A549 treated with RU486 at 1 μM for 4 hours (cell line): ENCODE measurements around the gene GAB3. TPM values are rescaled to one million over a fixed set of nuclear protein-coding genes. Genes with fewer than 3 reads are reported as not detected.

Experiments used
- total RNA-seq: library from RNA; stranded (reverse); fragments of 200-300 nt; extraction: Qiagen RNA extraction; gene quantifications from 5 replicates; pipeline ENCODE4 v1.2.3, GENCODE V29; 2022; ENCODE audit warnings: low read depth

The GAB3 gene
- total RNA-seq = 0.26 to 0.57 TPM (median 0.49 TPM) in 5 replicates

GRCh38 chrX:154750301-154751202, at the start of gene GAB3:
Gene GAB3 (minus strand): TSS chrX:154751077. CDS start chrX:154751025, 52 bp downstream.

GRCh38 chrX:154762537-154763296, 11.8 kb upstream of the GAB3 start, which contains the start of gene DKC1:
Gene DKC1 (plus strand): TSS chrX:154762864. CDS start chrX:154762966, 102 bp downstream.

DNA sequence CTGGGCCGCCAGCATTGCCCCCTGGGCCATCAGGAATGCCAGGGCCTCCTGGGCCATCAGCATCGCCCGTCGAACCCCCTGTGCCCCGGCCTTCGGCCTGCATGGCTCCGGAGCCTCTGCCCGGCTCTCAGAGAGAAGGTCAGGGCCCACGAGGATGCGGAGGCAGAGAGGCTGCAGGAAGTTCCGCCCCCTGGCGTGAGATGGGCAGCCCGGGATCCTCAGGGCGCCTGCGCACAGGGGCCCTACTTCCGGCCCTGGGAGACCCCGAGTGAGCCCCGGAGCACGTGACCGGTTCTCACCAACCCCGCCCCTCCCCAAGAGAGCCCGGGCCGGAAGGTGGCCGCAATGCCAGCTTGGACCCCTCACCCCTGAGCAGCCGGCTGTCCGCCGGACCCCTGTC, 97.5 kb downstream of the GAB3 start, which contains the start of gene CTAG2:
Gene CTAG2 (minus strand): TSS at position 167 of the 400 bp plus-strand sequence. CDS start 64 bp downstream, at position 103.

Other genes with a start within 250 kb of the GAB3 start
- 30.7 to 46.1 TPM (median 43.4 TPM) in 5 replicates for gene FAM3A, start 234.8 kb downstream of the GAB3 start, total RNA-seq
- 1,384 to 1,559 TPM (median 1,513 TPM) in 5 replicates for gene G6PD, start 204.2 kb downstream of the GAB3 start, total RNA-seq
- gene IKBKG, start 203.5 kb downstream of the GAB3 start, total RNA-seq = 34.1 to 45.7 TPM (median 42.8 TPM) in 5 replicates
- gene CTAG1A, start 165.9 kb downstream of the GAB3 start, total RNA-seq = not detected in 5 replicates
- gene CTAG1B, start 131.8 kb downstream of the GAB3 start, total RNA-seq = not detected in 5 replicates
- not detected in 5 replicates for gene CTAG2, start 97.5 kb downstream of the GAB3 start, total RNA-seq
- 157 to 223 TPM (median 174 TPM) in 5 replicates for gene DKC1, start 11.8 kb upstream of the GAB3 start, total RNA-seq
- 16.3 to 17.3 TPM (median 16.8 TPM) in 5 replicates for gene MPP1, start 54.4 kb upstream of the GAB3 start, total RNA-seq
- gene SMIM9, start 83.6 kb upstream of the GAB3 start, total RNA-seq = not detected in 5 replicates
- 64.5 to 112 TPM (median 105 TPM) in 5 replicates for gene F8A1, start 135.3 kb upstream of the GAB3 start, total RNA-seq